HG03064 (cell line): ENCODE results near the gene RGS7BP.
A peak's percentile ranks its signal among the peaks of the same experiment; 100 is the strongest.
"Not testable (repeated sequence)": the region's sequence is repeated elsewhere in the genome, so short reads cannot be mapped to it uniquely, and the experiment has no call there.

Experiments used
- ATAC-seq: cut with Tn5 transposase; IDR thresholded peaks from one replicate; pipeline ENCODE4 v1.9.1; 2021; ENCODE audit warnings: low read depth; ENCODE audit not compliant: unreplicated experiment

Gene RGS7BP

GRCh38 chr5:64557911-64558310 lies 52.1 kb downstream of the RGS7BP start:
- ATAC-seq, result no peak

- not testable (repeated sequence) for ATAC-seq
Measured at GRCh38 chr5:64558641-64559040, 52.8 kb downstream of the RGS7BP start.

- ATAC-seq, result no peak
Measured at GRCh38 chr5:64566310-64566916, 60.6 kb downstream of the RGS7BP start.

- no peak for ATAC-seq
Measured at GRCh38 chr5:64569858-64570257, 64.0 kb downstream of the RGS7BP start.

- no peak for ATAC-seq
Measured at GRCh38 chr5:64570395-64570996, 64.7 kb downstream of the RGS7BP start.

- ATAC-seq, result no peak
Measured at GRCh38 chr5:64575561-64575960, 69.7 kb downstream of the RGS7BP start.

- ATAC-seq, result no peak
Measured at GRCh38 chr5:64576250-64576649, 70.4 kb downstream of the RGS7BP start.

GRCh38 chr5:64585646-64586045 lies 79.8 kb downstream of the RGS7BP start:
- ATAC-seq, result no peak

- ATAC-seq, result no peak
Measured at GRCh38 chr5:64587370-64587769, 81.6 kb downstream of the RGS7BP start.

GRCh38 chr5:64592730-64593341 lies 87.0 kb downstream of the RGS7BP start:
- ATAC-seq, result no peak

- ATAC-seq, result no peak
Measured at GRCh38 chr5:64594025-64594424, 88.2 kb downstream of the RGS7BP start.

GRCh38 chr5:64594601-64595000 lies 88.8 kb downstream of the RGS7BP start:
- ATAC-seq, result no peak

- no peak for ATAC-seq
Measured at GRCh38 chr5:64595031-64595855, 89.4 kb downstream of the RGS7BP start.

GRCh38 chr5:64599226-64599625 lies 93.4 kb downstream of the RGS7BP start:
- no peak for ATAC-seq

- no peak for ATAC-seq
Measured at GRCh38 chr5:64603676-64604075, 97.9 kb downstream of the RGS7BP start.

- no peak for ATAC-seq
Measured at GRCh38 chr5:64606926-64607325, 101.1 kb downstream of the RGS7BP start.

- ATAC-seq, result no peak
Measured at GRCh38 chr5:64612344-64612961, 106.6 kb downstream of the RGS7BP start.

- peak; percentile 79 for ATAC-seq
Measured at GRCh38 chr5:64615895-64616294, 110.1 kb downstream of the RGS7BP start.

GRCh38 chr5:64619609-64620008 lies 113.8 kb downstream of the RGS7BP start:
- no peak for ATAC-seq

GRCh38 chr5:64622991-64623390 lies 117.2 kb downstream of the RGS7BP start:
- ATAC-seq, result no peak

GRCh38 chr5:64625678-64626077 lies 119.9 kb downstream of the RGS7BP start:
- no peak for ATAC-seq
